Activated CD8-positive, alpha-beta memory T cell treated with anti-CD3 and anti-CD28 coated beads, Interleukin-2, amount 50 U/mL, for 24 hours (primary cell): ENCODE results near the gene MINDY1.

Source experiments
- DNase-seq: peaks from one replicate; pipeline ENCODE4 v3.0.0-alpha.2; 2020; ENCODE audit errors: extremely low read depth

MINDY1 gene

DNA sequence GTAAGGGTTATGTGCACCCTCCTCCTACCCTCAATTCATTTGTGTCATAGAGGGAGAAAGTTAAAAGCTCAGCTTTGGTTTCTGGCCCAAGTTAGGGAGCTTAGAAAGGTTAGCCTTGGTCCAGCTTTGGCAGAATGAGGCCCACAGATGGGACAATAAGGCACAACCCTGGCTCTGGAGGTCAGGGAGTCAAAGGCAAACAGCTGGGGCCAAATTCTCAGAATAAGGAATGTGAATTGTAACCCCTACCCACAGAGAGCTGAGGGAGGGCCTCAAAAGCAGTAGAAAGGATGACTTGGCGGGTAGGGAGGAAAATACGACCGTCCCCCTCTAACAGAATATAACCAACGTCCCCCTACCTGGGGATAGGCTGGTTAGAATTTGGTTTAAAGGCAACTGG is 41.1 kb downstream of the MINDY1 start:
- DNase-seq = no peak

- DNase-seq = no peak
Observed at GRCh38 chr1:150964164-150964489, 42.6 kb downstream of the MINDY1 start.

- DNase-seq = no peak
Observed at GRCh38 chr1:150963321-150964163, 43.2 kb downstream of the MINDY1 start.

- no peak for DNase-seq
Observed at GRCh38 chr1:150961756-150962155, 44.9 kb downstream of the MINDY1 start.

GRCh38 chr1:150960646-150961045 is 46.1 kb downstream of the MINDY1 start:
- no peak for DNase-seq

DNA sequence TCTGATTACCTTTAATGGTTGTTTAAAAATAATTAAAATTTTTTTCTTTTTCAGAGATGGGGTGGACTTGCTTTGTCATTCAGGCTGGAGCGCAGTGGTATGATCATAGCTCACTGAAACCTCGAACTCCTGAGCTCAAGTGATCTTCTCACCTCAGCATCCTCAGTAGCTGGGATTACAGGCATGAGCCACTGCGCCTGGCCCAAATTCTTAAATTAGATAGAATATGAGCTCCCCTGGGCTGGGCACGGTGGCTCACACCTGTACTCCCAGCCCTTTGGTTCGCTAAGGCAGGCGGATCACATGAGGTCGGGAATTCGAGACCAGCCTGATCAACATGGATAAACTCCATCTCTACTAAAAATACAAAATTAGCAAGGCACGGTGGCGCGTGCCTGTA is 49.0 kb downstream of the MINDY1 start:
- DNase-seq = no peak

- DNase-seq = no peak
Observed at GRCh38 chr1:150955280-150955679, 51.4 kb downstream of the MINDY1 start.

- DNase-seq = no peak
Observed at GRCh38 chr1:150954708-150955107, 52.0 kb downstream of the MINDY1 start.
